ENCODE data around the gene PRKCSH.

Gene PRKCSH

GRCh38 chr19:11435057-11435832 is at the start of gene PRKCSH, which contains the start of gene ODAD3 (continued):
- no peak for TF ChIP-seq PRDM6 (tag by site-specific recombination; IDR thresholded peaks at IDR 0.05)
- TF ChIP-seq ZNF23 (tag by site-specific recombination; IDR thresholded peaks at IDR 0.05; ENCODE audit: borderline replicate concordance): no peak
- TF ChIP-seq ZBTB10 (tag by site-specific recombination; IDR thresholded peaks at IDR 0.05): peak; percentile 99
- TF ChIP-seq ZNF785 (tag by site-specific recombination; IDR thresholded peaks at IDR 0.05): no peak
- TF ChIP-seq ZNF202 (tag by site-specific recombination; IDR thresholded peaks at IDR 0.05; ENCODE audit: borderline replicate concordance): no peak
- peak; percentile 71 for TF ChIP-seq ZBTB21 (tag by site-specific recombination; IDR thresholded peaks at IDR 0.05)
- TF ChIP-seq ZBTB44 (tag by site-specific recombination; IDR thresholded peaks at IDR 0.05): no peak
- TF ChIP-seq ZNF555 (tag by site-specific recombination; conservative IDR thresholded peaks at IDR 0.05): no peak
- peak; percentile 53; the same call in 1 of the 2 replicates for TF ChIP-seq KLF7 (tag by site-specific recombination; IDR thresholded peaks at IDR 0.05; ENCODE audit: borderline replicate concordance)
- no peak for TF ChIP-seq ZNF513 (tag by site-specific recombination; IDR thresholded peaks at IDR 0.05)
- no peak for TF ChIP-seq ZNF19 (tag by site-specific recombination; IDR thresholded peaks at IDR 0.05; ENCODE audit: low read depth)
- TF ChIP-seq ZNF571 (tag by site-specific recombination; IDR thresholded peaks at IDR 0.05): no peak
- TF ChIP-seq PRDM10 (tag by site-specific recombination; IDR thresholded peaks at IDR 0.05): peak; percentile 48
- TF ChIP-seq BCL11B (tag by site-specific recombination; IDR thresholded peaks at IDR 0.05; ENCODE audit: low read depth): peak; percentile 98
- TF ChIP-seq ZNF221 (tag by site-specific recombination; IDR thresholded peaks at IDR 0.05; ENCODE audit: borderline replicate concordance): no peak
- TF ChIP-seq ZNF610 (tag by site-specific recombination; IDR thresholded peaks at IDR 0.05; ENCODE audit: borderline replicate concordance): peak; percentile 31; the same call in 1 of the 2 replicates
- no peak; the same call in 1 of the 2 replicates for TF ChIP-seq ZNF660 (tag by site-specific recombination; IDR thresholded peaks at IDR 0.05)
- TF ChIP-seq HOXA7 (CRISPR knock-in tag; IDR thresholded peaks at IDR 0.05; ENCODE audit: borderline replicate concordance): no peak
- no peak; the same call in 1 of the 2 replicates for TF ChIP-seq ZNF394 (tag by site-specific recombination; IDR thresholded peaks at IDR 0.05; ENCODE audit: borderline replicate concordance)
- TF ChIP-seq ZNF114 (tag by site-specific recombination; IDR thresholded peaks at IDR 0.05): no peak
- TF ChIP-seq ZNF670 (tag by site-specific recombination; IDR thresholded peaks at IDR 0.05; ENCODE audit: low read depth): no peak
- no peak for TF ChIP-seq ZNF223 (tag by site-specific recombination; IDR thresholded peaks at IDR 0.05)
- peak; percentile 97 for TF ChIP-seq ZBTB11 (tag by site-specific recombination; conservative IDR thresholded peaks at IDR 0.05; ENCODE audit: low read depth)
- TF ChIP-seq ZSCAN30 (tag by site-specific recombination; IDR thresholded peaks at IDR 0.05): no peak
